Measurements from ENCODE around the gene UBR1. TPM values are rescaled to one million over a fixed set of nuclear protein-coding genes. Genes with fewer than 3 reads are reported as not detected.
"Not testable (repeated sequence)": the region's sequence is repeated elsewhere in the genome, so short reads cannot be mapped to it uniquely, and the experiment has no call there.

The UBR1 gene
- total RNA-seq, 1 experiment from 2014 or later: 18.6 TPM

DNA sequence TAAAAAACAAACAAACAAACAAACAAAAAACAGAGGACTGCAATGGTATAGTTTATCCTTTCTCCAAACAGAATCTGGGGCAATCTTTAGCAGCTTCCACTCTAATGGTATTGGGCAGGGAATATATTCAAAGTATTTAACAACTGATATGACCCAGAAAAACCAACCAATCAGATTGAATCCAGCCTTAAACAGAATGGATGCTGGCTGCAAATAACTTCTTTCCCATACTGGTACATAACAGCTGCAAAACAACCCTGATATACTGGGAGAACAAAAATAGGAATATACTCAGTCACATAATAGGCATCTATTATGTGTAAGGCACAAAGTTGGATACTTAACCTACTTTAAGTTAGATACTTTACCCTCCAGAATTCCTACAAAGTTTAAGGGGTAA is 49.1 kb downstream of the UBR1 start:
- BruUV-seq (replicated peaks): no TSS peak
- CTCF ChIA-PET: no interaction called here
- Mint-ChIP-seq H3K27ac (ENCODE audit: unreplicated experiment) (no peak overlapping the region), H3K36me3 (ENCODE audit: insufficient read depth, unreplicated experiment) (peaks cover 10% of the 10 kb centered on the region), H3K27me3 (ENCODE audit: unreplicated experiment) (no peaks in the 10 kb centered on the region), H3K4me3 (ENCODE audit: low read depth, unreplicated experiment) (no peak overlapping the region), H3K4me1 (ENCODE audit: low read depth, unreplicated experiment) (no peaks in the 10 kb centered on the region), H3K9me3 (ENCODE audit: low read depth, unreplicated experiment) (no peaks in the 10 kb centered on the region)
- intact Hi-C loops (cut with micrococcal nuclease; ENCODE audit: unreplicated experiment): no loop called here
- TF ChIP-seq, protein P1, sequence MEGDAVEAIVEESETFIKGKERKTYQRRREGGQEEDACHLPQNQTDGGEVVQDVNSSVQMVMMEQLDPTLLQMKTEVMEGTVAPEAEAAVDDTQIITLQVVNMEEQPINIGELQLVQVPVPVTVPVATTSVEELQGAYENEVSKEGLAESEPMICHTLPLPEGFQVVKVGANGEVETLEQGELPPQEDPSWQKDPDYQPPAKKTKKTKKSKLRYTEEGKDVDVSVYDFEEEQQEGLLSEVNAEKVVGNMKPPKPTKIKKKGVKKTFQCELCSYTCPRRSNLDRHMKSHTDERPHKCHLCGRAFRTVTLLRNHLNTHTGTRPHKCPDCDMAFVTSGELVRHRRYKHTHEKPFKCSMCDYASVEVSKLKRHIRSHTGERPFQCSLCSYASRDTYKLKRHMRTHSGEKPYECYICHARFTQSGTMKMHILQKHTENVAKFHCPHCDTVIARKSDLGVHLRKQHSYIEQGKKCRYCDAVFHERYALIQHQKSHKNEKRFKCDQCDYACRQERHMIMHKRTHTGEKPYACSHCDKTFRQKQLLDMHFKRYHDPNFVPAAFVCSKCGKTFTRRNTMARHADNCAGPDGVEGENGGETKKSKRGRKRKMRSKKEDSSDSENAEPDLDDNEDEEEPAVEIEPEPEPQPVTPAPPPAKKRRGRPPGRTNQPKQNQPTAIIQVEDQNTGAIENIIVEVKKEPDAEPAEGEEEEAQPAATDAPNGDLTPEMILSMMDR (IDR thresholded peaks at IDR 0.05; ENCODE audit: unreplicated experiment): no peak
- DNase-seq: no peak

DNA sequence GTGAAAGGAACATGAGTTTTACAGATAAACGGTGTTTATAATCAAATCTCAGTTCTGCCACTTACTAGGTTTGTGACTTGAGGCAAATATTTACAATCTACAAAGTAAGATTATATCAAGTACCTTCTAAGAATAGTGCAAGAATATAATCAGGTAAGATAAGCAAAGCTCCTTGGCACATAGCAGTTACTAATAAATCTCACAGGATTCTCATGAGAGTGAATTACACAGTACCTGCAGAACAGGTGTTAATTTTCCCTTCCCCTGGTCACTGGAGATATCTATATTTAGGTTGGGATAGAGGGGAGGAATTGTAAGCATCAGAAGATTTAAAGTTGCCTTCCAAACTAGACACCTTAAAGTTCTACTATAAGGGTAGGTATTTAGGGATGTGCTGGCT is 53.0 kb downstream of the UBR1 start:
- TF ChIP-seq, protein P1 (IDR thresholded peaks at IDR 0.05; ENCODE audit: unreplicated experiment): no peak
- peaks cover 4% of the 10 kb centered on the region for H3K36me3 Mint-ChIP-seq (ENCODE audit: insufficient read depth, unreplicated experiment)
- H3K27ac Mint-ChIP-seq (ENCODE audit: unreplicated experiment): no peak overlapping the region
- H3K4me1 Mint-ChIP-seq (ENCODE audit: low read depth, unreplicated experiment): no peaks in the 10 kb centered on the region
- H3K9me3 Mint-ChIP-seq (ENCODE audit: low read depth, unreplicated experiment): no peaks in the 10 kb centered on the region
- CTCF ChIA-PET: no interaction called here
- intact Hi-C loops (cut with micrococcal nuclease; ENCODE audit: unreplicated experiment): no loop called here
- H3K27me3 Mint-ChIP-seq (ENCODE audit: unreplicated experiment): no peaks in the 10 kb centered on the region
- DNase-seq: no peak
- BruUV-seq (replicated peaks): no TSS peak
- no peak overlapping the region for H3K4me3 Mint-ChIP-seq (ENCODE audit: low read depth, unreplicated experiment)

DNA sequence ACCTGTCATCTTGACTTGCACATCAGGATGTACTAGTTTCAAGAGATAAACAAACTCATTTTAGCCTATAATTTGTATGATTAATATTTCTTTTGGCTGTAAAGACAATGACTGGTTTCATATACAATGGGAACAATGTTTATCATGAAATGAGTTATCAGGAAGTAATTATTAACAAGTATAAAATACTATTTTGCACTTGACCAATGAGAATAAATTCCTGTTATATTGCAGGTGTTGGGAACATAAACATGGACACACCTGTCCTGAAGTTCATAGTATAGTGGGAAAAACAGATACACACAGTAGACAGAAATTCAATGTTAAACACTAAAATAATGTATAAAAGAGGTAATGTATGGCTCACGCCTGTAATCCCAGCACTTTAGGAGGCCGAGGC is 56.9 kb downstream of the UBR1 start:
- intact Hi-C loops (cut with micrococcal nuclease; ENCODE audit: unreplicated experiment): no loop called here
- CTCF ChIA-PET: no interaction called here
- no peak overlapping the region for H3K27ac Mint-ChIP-seq (ENCODE audit: unreplicated experiment)
- no TSS peak for BruUV-seq (replicated peaks)
- H3K9me3 Mint-ChIP-seq (ENCODE audit: low read depth, unreplicated experiment): no peaks in the 10 kb centered on the region
- no peak overlapping the region for H3K4me3 Mint-ChIP-seq (ENCODE audit: low read depth, unreplicated experiment)
- no peaks in the 10 kb centered on the region for H3K27me3 Mint-ChIP-seq (ENCODE audit: unreplicated experiment)
- peaks cover 9% of the 10 kb centered on the region for H3K36me3 Mint-ChIP-seq (ENCODE audit: insufficient read depth, unreplicated experiment)
- H3K4me1 Mint-ChIP-seq (ENCODE audit: low read depth, unreplicated experiment): no peaks in the 10 kb centered on the region
- TF ChIP-seq, protein P1 (IDR thresholded peaks at IDR 0.05; ENCODE audit: unreplicated experiment): no peak
- DNase-seq: no peak

DNA sequence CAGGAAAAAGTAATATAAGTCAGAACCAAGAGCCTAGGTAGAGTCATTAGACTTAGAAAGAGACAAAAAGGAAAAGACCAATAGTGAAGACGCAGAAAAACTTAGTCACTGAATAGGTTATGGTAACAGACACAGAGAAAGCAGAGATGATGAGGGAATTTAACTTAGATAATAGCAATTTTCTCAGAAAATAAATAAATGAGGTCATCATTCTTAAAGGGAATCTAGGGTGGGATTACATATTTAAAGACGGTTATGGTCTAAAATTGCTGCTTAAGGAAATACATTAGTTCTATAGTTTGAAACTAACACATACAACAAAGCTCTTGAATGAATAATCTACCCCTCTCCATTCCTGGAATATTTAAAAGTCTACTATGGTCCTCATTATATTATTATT is 59.4 kb downstream of the UBR1 start:
- Mint-ChIP-seq H3K27me3 (ENCODE audit: unreplicated experiment) (no peaks in the 10 kb centered on the region), H3K4me1 (ENCODE audit: low read depth, unreplicated experiment) (no peaks in the 10 kb centered on the region), H3K36me3 (ENCODE audit: insufficient read depth, unreplicated experiment) (peaks cover 5% of the 10 kb centered on the region), H3K4me3 (ENCODE audit: low read depth, unreplicated experiment) (no peak overlapping the region), H3K27ac (ENCODE audit: unreplicated experiment) (no peak overlapping the region), H3K9me3 (ENCODE audit: low read depth, unreplicated experiment) (no peaks in the 10 kb centered on the region)
- DNase-seq: no peak
- intact Hi-C loops (cut with micrococcal nuclease; ENCODE audit: unreplicated experiment): no loop called here
- no TSS peak for BruUV-seq (replicated peaks)
- TF ChIP-seq, protein P1 (IDR thresholded peaks at IDR 0.05; ENCODE audit: unreplicated experiment): no peak
- CTCF ChIA-PET: no interaction called here

DNA sequence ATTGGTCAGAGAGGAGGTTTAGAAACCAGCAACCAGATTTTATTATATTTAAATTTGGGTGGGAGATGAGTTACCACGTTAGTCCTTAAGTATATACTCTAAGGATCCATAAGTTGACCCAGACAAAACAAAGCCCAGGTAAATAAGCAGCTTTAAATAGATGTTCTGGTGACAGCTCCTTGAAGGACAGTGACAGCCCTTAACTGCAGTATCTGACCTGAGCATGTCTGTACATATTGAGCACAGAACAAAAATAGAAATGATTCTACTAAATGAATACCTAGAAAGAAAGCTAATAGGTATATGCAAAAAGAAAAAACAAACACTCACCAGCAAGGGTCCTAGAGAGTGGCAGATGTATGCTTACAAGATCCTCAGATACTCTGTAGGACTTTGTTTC is 63.0 kb downstream of the UBR1 start:
- CTCF ChIA-PET: no interaction called here
- intact Hi-C loops (cut with micrococcal nuclease; ENCODE audit: unreplicated experiment): no loop called here
- Mint-ChIP-seq H3K9me3 (ENCODE audit: low read depth, unreplicated experiment) (no peaks in the 10 kb centered on the region), H3K27me3 (ENCODE audit: unreplicated experiment) (no peaks in the 10 kb centered on the region), H3K36me3 (ENCODE audit: insufficient read depth, unreplicated experiment) (peaks cover 5% of the 10 kb centered on the region), H3K27ac (ENCODE audit: unreplicated experiment) (no peak overlapping the region), H3K4me1 (ENCODE audit: low read depth, unreplicated experiment) (no peaks in the 10 kb centered on the region), H3K4me3 (ENCODE audit: low read depth, unreplicated experiment) (no peak overlapping the region)
- TF ChIP-seq, protein P1 (IDR thresholded peaks at IDR 0.05; ENCODE audit: unreplicated experiment): no peak
- DNase-seq: no peak
- BruUV-seq (replicated peaks): no TSS peak

DNA sequence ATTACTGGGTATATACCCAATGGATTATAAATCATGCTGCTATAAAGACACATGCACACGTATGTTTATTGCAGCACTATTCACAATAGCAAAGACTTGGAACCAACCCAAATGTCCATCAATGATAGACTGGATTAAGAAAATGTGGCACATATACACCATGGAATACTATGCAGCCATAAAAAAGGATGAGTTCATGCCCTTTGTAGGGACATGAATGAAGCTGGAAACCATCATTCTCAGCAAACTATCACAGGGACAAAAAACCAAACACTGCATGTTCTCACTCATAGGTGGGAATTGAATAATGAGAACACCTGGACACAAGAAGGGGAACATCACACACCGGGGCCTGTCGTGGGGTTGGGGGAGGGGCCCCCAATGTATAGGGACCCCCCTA is 64.8 kb downstream of the UBR1 start:
- CTCF ChIA-PET; H3K4me1 Mint-ChIP-seq (ENCODE audit: low read depth, unreplicated experiment); intact Hi-C loops (cut with micrococcal nuclease; ENCODE audit: unreplicated experiment); H3K9me3 Mint-ChIP-seq (ENCODE audit: low read depth, unreplicated experiment); H3K4me3 Mint-ChIP-seq (ENCODE audit: low read depth, unreplicated experiment); H3K27ac Mint-ChIP-seq (ENCODE audit: unreplicated experiment); BruUV-seq (replicated peaks); H3K27me3 Mint-ChIP-seq (ENCODE audit: unreplicated experiment); DNase-seq; H3K36me3 Mint-ChIP-seq (ENCODE audit: insufficient read depth, unreplicated experiment): not testable (repeated sequence)
